ENCODE data around the gene GON4L. TPM values are rescaled to one million over a fixed set of nuclear protein-coding genes. Genes with fewer than 3 reads are reported as not detected.

The GON4L gene
- total RNA-seq, 1 experiment from 2014 or later, result 43.7 TPM

GRCh38 chr1:155794605-155795245, 62.3 kb downstream of the GON4L start:
- Mint-ChIP-seq H3K27ac (ENCODE audit: unreplicated experiment) (no peak overlapping the region), H3K9me3 (ENCODE audit: unreplicated experiment) (no peaks in the 10 kb centered on the region), H3K4me1 (ENCODE audit: low read depth, unreplicated experiment) (no peaks in the 10 kb centered on the region), H3K27me3 (ENCODE audit: insufficient read depth, unreplicated experiment) (no peaks in the 10 kb centered on the region), H3K36me3 (ENCODE audit: insufficient read depth, unreplicated experiment) (peaks cover 56% of the 10 kb centered on the region), H3K4me3 (ENCODE audit: unreplicated experiment) (no peak overlapping the region)
- no peak for TF ChIP-seq CTCF (IDR thresholded peaks at IDR 0.05; ENCODE audit: insufficient read depth in 1 of 2, low read depth in 1 of 2, low read length in 1 of 2, severe bottlenecking in 1 of 2, unreplicated experiment in 1 of 2)
- H3K4me1 ChIP-seq, result no peaks in the 10 kb centered on the region
- H3K27me3 ChIP-seq (replicated peaks; ENCODE audit: control insufficient read depth, insufficient read depth, low read length), result no peaks in the 10 kb centered on the region
- BruUV-seq (replicated peaks), result no TSS peak
- no peaks in the 10 kb centered on the region for H3K9me3 ChIP-seq
- ChIA-PET POLR2A (no interaction called here), CTCF (no interaction called here)
- intact Hi-C loops (cut with micrococcal nuclease; ENCODE audit: unreplicated experiment), result no loop called here
- no peak for DNase-seq
- no peak overlapping the region for H3K4me3 ChIP-seq (ENCODE audit: low read depth, low read length)
- no peaks in the 10 kb centered on the region for H3K36me3 ChIP-seq (ENCODE audit: control insufficient read depth, insufficient read depth, low read length)

DNA sequence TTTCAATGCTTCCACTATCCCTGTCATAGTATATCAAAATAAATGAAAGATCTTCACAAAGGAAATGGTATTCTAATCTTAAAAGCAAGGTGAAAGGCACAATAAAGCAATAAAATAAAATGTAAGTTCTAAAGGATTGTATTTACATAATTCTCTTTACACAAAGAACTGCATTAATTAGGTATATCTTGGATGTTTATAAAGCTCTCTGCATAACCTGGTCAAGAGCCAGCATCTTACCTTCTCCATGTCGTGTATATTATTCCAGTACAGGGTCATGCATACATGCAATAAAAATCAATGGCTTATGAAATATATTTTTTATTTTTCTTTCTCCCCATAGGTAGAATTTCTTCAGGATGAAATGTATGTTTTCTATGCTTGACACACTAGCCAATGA, 63.8 kb downstream of the GON4L start:
- ChIA-PET POLR2A (no interaction called here), CTCF (no interaction called here)
- Mint-ChIP-seq H3K27me3 (ENCODE audit: insufficient read depth, unreplicated experiment) (no peaks in the 10 kb centered on the region), H3K36me3 (ENCODE audit: insufficient read depth, unreplicated experiment) (peaks cover 57% of the 10 kb centered on the region), H3K27ac (ENCODE audit: unreplicated experiment) (no peak overlapping the region), H3K9me3 (ENCODE audit: unreplicated experiment) (no peaks in the 10 kb centered on the region), H3K4me1 (ENCODE audit: low read depth, unreplicated experiment) (no peaks in the 10 kb centered on the region), H3K4me3 (ENCODE audit: unreplicated experiment) (no peak overlapping the region)
- no peak for TF ChIP-seq CTCF (IDR thresholded peaks at IDR 0.05; ENCODE audit: insufficient read depth in 1 of 2, low read depth in 1 of 2, low read length in 1 of 2, severe bottlenecking in 1 of 2, unreplicated experiment in 1 of 2)
- Histone ChIP-seq H3K36me3 (ENCODE audit: control insufficient read depth, insufficient read depth, low read length) (no peaks in the 10 kb centered on the region), H3K4me3 (ENCODE audit: low read depth, low read length) (no peak overlapping the region), H3K27me3 (replicated peaks; ENCODE audit: control insufficient read depth, insufficient read depth, low read length) (no peaks in the 10 kb centered on the region), H3K4me1 (no peaks in the 10 kb centered on the region), H3K9me3 (no peaks in the 10 kb centered on the region)
- no peak for DNase-seq
- no TSS peak for BruUV-seq (replicated peaks)
- intact Hi-C loops (cut with micrococcal nuclease; ENCODE audit: unreplicated experiment), result no loop called here

- Mint-ChIP-seq H3K27me3 (ENCODE audit: insufficient read depth, unreplicated experiment) (no peaks in the 10 kb centered on the region), H3K36me3 (ENCODE audit: insufficient read depth, unreplicated experiment) (peaks cover 57% of the 10 kb centered on the region), H3K9me3 (ENCODE audit: unreplicated experiment) (no peaks in the 10 kb centered on the region), H3K27ac (ENCODE audit: unreplicated experiment) (no peak overlapping the region), H3K4me1 (ENCODE audit: low read depth, unreplicated experiment) (no peaks in the 10 kb centered on the region), H3K4me3 (ENCODE audit: unreplicated experiment) (no peak overlapping the region)
- TF ChIP-seq CTCF (IDR thresholded peaks at IDR 0.05; ENCODE audit: insufficient read depth in 1 of 2, low read depth in 1 of 2, low read length in 1 of 2, severe bottlenecking in 1 of 2, unreplicated experiment in 1 of 2), result no peak
- no peak overlapping the region for H3K4me3 ChIP-seq (ENCODE audit: low read depth, low read length)
- H3K9me3 ChIP-seq, result no peaks in the 10 kb centered on the region
- ChIA-PET POLR2A (no interaction called here), CTCF (no interaction called here)
- H3K27me3 ChIP-seq (replicated peaks; ENCODE audit: control insufficient read depth, insufficient read depth, low read length), result no peaks in the 10 kb centered on the region
- DNase-seq, result no peak
- no peaks in the 10 kb centered on the region for H3K4me1 ChIP-seq
- BruUV-seq (replicated peaks), result no TSS peak
- no peaks in the 10 kb centered on the region; the same call in 1 of the 2 replicates for H3K36me3 ChIP-seq (ENCODE audit: control insufficient read depth, insufficient read depth, low read length)
- intact Hi-C loops (cut with micrococcal nuclease; ENCODE audit: unreplicated experiment), result no loop called here
Observed at GRCh38 chr1:155777582-155777981, 79.4 kb downstream of the GON4L start.

All from Caco-2 (cell line).